ENCODE data around the gene KCNMA1. TPM values are rescaled to one million over a fixed set of nuclear protein-coding genes. Genes with fewer than 3 reads are reported as not detected.

KCNMA1 gene
- total RNA-seq, 4 donors from 2014 or later: 68.4 to 170 (median 119) TPM

DNA sequence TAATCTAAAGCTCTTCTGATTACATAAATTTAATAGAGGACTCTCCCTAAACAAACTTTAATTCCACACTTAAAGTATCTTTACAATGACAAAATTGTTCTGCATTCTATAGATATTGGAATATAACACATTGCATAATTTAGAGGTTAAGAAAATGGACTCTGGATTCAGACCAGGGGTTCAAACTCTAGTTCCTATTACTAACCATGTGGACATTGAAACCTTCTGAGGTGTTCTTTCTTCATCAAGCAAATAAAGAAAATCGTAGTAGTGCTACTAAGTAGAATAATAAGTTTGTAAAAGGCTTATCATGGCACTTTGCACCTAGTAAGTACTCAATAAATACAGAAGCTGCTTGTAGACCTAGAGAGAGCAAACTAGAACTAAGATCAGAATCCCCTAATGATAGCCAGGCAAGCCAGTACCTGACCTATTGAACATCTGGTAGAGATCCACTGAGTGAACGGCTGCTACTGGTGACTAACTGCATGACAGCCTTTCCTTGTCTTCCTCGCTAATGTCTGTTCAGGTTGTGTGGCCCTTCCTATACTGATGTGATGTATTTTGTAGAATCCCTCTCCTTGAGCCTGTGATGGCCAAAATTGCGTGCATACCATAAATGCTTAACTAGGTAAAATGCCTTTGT is 430.3 kb downstream of the KCNMA1 start:
- Histone ChIP-seq H3K36me3 (no peaks in the 10 kb centered on the region), H3K9me3 (no peaks in the 10 kb centered on the region), H3K4me1 (peaks cover 0 to under 1% (median under 1%) of the 10 kb centered on the region in 4 donors), H3K27ac (peak overlapping the region; percentile 25 to 72 (median 54)), H3K27me3 (peaks cover 14% of the 10 kb centered on the region), H3K4me3 (no peak overlapping the region)
- in situ Hi-C loops (cut with MboI; ENCODE audit: low pct_ligation_motif_present in 1 of 4, low pct_unique_long_range_greater_than_20kb in 1 of 4, low sequenced_read_pairs in 3 of 4): no loop called here
- WGBS, 2 donors (ENCODE audit: low coverage in 1 of 2): 70 to 73% methylated on average over 1 to 4 of the region's 4 CpGs
- intact Hi-C loops (cut with DNase I; ENCODE audit: low total_unique reads): no loop called here
- TF ChIP-seq POLR2AphosphoS5 (IDR thresholded peaks at IDR 0.05): no peak
- TF ChIP-seq EP300 (IDR thresholded peaks at IDR 0.05; ENCODE audit: low read depth): no peak
- TF ChIP-seq CTCF (IDR thresholded peaks at IDR 0.05): no peak
- no peak for DNase-seq

DNA sequence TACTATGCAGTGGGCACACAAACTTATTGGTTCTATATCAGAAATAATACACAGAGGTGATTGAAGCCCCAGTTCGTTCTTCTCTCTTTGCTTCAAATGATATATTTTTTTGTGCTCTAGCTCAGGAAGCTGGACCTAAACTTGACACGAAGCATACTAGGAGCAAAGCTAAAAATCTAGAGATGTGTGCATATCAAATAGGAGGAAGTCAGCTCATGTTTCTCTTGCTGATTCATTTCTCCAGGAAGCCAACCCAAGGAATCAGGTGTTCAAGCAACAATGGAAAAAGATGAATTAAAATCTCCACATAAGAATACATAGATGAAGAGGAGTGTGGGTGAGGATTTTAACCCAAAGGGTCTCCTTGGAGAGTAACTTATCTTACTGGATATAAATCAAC is 432.5 kb downstream of the KCNMA1 start:
- intact Hi-C loops (cut with DNase I; ENCODE audit: low total_unique reads) (no loop called here), in situ Hi-C loops (cut with MboI; ENCODE audit: low pct_ligation_motif_present in 1 of 4, low pct_unique_long_range_greater_than_20kb in 1 of 4, low sequenced_read_pairs in 3 of 4) (no loop called here)
- TF ChIP-seq EP300 (IDR thresholded peaks at IDR 0.05; ENCODE audit: low read depth): no peak
- no peak for TF ChIP-seq POLR2AphosphoS5 (IDR thresholded peaks at IDR 0.05)
- TF ChIP-seq POLR2A (IDR thresholded peaks at IDR 0.05): no peak
- TF ChIP-seq CTCF (IDR thresholded peaks at IDR 0.05): no peak
- peaks cover 14% of the 10 kb centered on the region for H3K27me3 ChIP-seq
- H3K4me1 ChIP-seq: peaks cover 0 to 15% (median 9%) of the 10 kb centered on the region in 4 donors
- H3K36me3 ChIP-seq: no peaks in the 10 kb centered on the region
- H3K9me3 ChIP-seq: no peaks in the 10 kb centered on the region
- WGBS, 2 donors (ENCODE audit: low coverage in 1 of 2): 70 to 79% methylated on average over 2 of the region's 2 CpGs
- H3K4me3 ChIP-seq: no peak overlapping the region
- no peak for DNase-seq
- peak overlapping the region in 3 of 4 donors; percentile 6 to 84 (median 81) for H3K27ac ChIP-seq

DNA sequence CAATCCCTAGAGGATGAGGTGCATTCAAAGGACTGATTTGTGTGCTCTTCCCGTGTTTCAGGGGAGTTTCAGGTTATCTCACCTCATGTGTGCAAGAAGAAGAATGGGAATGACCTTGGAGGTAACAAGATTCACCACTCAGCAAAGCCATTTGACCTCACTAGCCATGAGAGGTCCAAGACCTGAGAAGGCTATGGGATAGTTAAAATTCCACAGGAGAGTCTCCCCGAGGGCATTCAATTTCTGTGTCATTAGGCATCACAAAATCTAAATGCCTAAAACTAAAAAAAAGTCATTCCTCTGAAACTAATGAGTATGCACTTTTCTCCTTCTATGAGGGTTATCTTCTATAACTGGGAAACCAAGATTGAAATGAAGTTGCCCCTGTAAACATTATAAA is 433.4 kb downstream of the KCNMA1 start:
- DNase-seq: no peak
- 58 to 60% methylated on average over 2 of the region's 2 CpGs for WGBS, 2 donors (ENCODE audit: low coverage in 1 of 2)
- Histone ChIP-seq H3K27ac (peak overlapping the region in 3 of 4 donors; percentile 63 to 84 (median 81)), H3K9me3 (no peaks in the 10 kb centered on the region), H3K36me3 (no peaks in the 10 kb centered on the region), H3K4me1 (peaks cover 0 to 15% (median 9%) of the 10 kb centered on the region in 4 donors), H3K27me3 (peaks cover 14% of the 10 kb centered on the region), H3K4me3 (no peak overlapping the region)
- in situ Hi-C loops (cut with MboI; ENCODE audit: low pct_ligation_motif_present in 1 of 4, low pct_unique_long_range_greater_than_20kb in 1 of 4, low sequenced_read_pairs in 3 of 4): no loop called here
- intact Hi-C loops (cut with DNase I; ENCODE audit: low total_unique reads): no loop called here
- no peak for TF ChIP-seq POLR2A (IDR thresholded peaks at IDR 0.05)
- no peak for TF ChIP-seq EP300 (IDR thresholded peaks at IDR 0.05; ENCODE audit: low read depth)
- no peak for TF ChIP-seq POLR2AphosphoS5 (IDR thresholded peaks at IDR 0.05)
- no peak for TF ChIP-seq CTCF (IDR thresholded peaks at IDR 0.05)

GRCh38 chr10:77202857-77203256 is 434.8 kb downstream of the KCNMA1 start:
- no peak for DNase-seq
- no peaks in the 10 kb centered on the region for H3K9me3 ChIP-seq
- TF ChIP-seq CTCF (IDR thresholded peaks at IDR 0.05) (no peak), EP300 (IDR thresholded peaks at IDR 0.05; ENCODE audit: low read depth) (no peak), POLR2A (IDR thresholded peaks at IDR 0.05) (no peak), POLR2AphosphoS5 (IDR thresholded peaks at IDR 0.05) (no peak)
- intact Hi-C loops (cut with DNase I; ENCODE audit: low total_unique reads) (no loop called here), in situ Hi-C loops (cut with MboI; ENCODE audit: low pct_ligation_motif_present in 1 of 4, low pct_unique_long_range_greater_than_20kb in 1 of 4, low sequenced_read_pairs in 3 of 4) (no loop called here)
- H3K4me1 ChIP-seq: peaks cover 0 to 15% (median 9%) of the 10 kb centered on the region in 4 donors
- peak overlapping the region; percentile 59 to 84 (median 72) for H3K27ac ChIP-seq
- no peaks in the 10 kb centered on the region for H3K36me3 ChIP-seq
- WGBS, 2 donors (ENCODE audit: low coverage in 1 of 2): 22 to 42% methylated on average over 2 of the region's 2 CpGs
- peaks cover 14% of the 10 kb centered on the region for H3K27me3 ChIP-seq
- no peak overlapping the region for H3K4me3 ChIP-seq
